AG04450 (cell line): ENCODE measurements around the gene SCGB2B2. TPM values are rescaled to one million over a fixed set of nuclear protein-coding genes. Genes with fewer than 3 reads are reported as not detected.

Experiments used
- CTCF ChIA-PET: fragments of 300-600, 350-600 bp; formaldehyde crosslinking; extraction: SDS; loops from one replicate; lab custom pipeline; 2022; ENCODE audit warnings: antibody characterized with exemption, inconsistent platforms; lab: Charles Lee
- POLR2A ChIA-PET: fragments of 350-600 bp; formaldehyde crosslinking; extraction: SDS; loops from one replicate; lab custom pipeline; 2021; ENCODE audit warnings: antibody characterized with exemption, inconsistent platforms; lab: Yijun Ruan, JAX
- DNase-seq: peaks from one replicate; pipeline ENCODE4 v3.0.0-alpha.2; 2011; ENCODE audit warnings: low read depth, low spot score
- H3K27ac ChIP-seq: one replicate; pipeline ENCODE4 v1.5.1; 2012; ENCODE audit warnings: low read depth, low read length, control low read depth
- H3K27me3 ChIP-seq: one replicate; pipeline ENCODE4 v1.6.0; 2012; ENCODE audit warnings: low read length; ENCODE audit not compliant: control insufficient read depth, insufficient read depth
- H3K4me3 ChIP-seq: 2 replicates; pipeline ENCODE4 v1.5.1; 2011; ENCODE audit warnings: mild to moderate bottlenecking, low read depth, low read length, control low read depth
- H3K9me3 ChIP-seq: 2 replicates; pipeline ENCODE4 v1.5.1; 2012; ENCODE audit warnings: low read length; ENCODE audit not compliant: control insufficient read depth, insufficient read depth
- polyA minus RNA-seq: library from RNA; depleted of rRNA, polyadenylated mRNA; stranded (reverse); fragments of >200 nt; gene quantifications from 2 replicates; pipeline ENCODE4 v1.2.3, GENCODE V29; 2011; rRNA and poly(A)+ RNA removed
- polyA plus RNA-seq: library from polyadenylated mRNA; depleted of rRNA; stranded (reverse); fragments of >200 nt; gene quantifications from 2 replicates; pipeline ENCODE4 v1.2.3, GENCODE V29; 2011; rRNA removed
- TF ChIP-seq, protein P1 (sequence below): IDR thresholded peaks from 2 replicates; pipeline ENCODE4 v1.5.1; 2011; ENCODE audit warnings: low read depth, low read length, control low read depth, inconsistent platforms

Gene SCGB2B2, protein sequence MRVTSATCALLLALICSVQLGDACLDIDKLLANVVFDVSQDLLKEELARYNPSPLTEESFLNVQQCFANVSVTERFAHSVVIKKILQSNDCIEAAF
- polyA plus RNA-seq, result 0.04 and 0.21 TPM in 2 replicates
- 0.18 and 0.52 TPM in 2 replicates for polyA minus RNA-seq

GRCh38 chr19:34676697-34677385, at the start of gene SCGB2B2:
TSS of gene SCGB2B2 (minus strand) at chr19:34677159. CDS start at chr19:34594563, 82,596 bp downstream.
- no peaks in the 10 kb centered on the region for H3K27me3 ChIP-seq
- H3K4me3 ChIP-seq, result peak within 1 kb of the TSS; percentile 75
- H3K9me3 ChIP-seq, result peaks cover 19% of the 10 kb centered on the region
- peak within 1 kb of the TSS; percentile 87 for H3K27ac ChIP-seq
- ChIA-PET POLR2A (interaction anchor here (0.9 to 1.8 kb wide), 6 partner anchors 10 to 250 kb away, joined by 3 to 17 read pairs (median 5); partner anchors contain the start of genes WTIP, ZNF181, ZNF30 and ZNF599), CTCF (interaction anchor here (0.8 to 2.5 kb wide), 3 partner anchors 35 to 37 kb away, joined by 3 to 8 read pairs (median 3); no protein-coding TSS in a partner anchor)
- TF ChIP-seq, protein P1, sequence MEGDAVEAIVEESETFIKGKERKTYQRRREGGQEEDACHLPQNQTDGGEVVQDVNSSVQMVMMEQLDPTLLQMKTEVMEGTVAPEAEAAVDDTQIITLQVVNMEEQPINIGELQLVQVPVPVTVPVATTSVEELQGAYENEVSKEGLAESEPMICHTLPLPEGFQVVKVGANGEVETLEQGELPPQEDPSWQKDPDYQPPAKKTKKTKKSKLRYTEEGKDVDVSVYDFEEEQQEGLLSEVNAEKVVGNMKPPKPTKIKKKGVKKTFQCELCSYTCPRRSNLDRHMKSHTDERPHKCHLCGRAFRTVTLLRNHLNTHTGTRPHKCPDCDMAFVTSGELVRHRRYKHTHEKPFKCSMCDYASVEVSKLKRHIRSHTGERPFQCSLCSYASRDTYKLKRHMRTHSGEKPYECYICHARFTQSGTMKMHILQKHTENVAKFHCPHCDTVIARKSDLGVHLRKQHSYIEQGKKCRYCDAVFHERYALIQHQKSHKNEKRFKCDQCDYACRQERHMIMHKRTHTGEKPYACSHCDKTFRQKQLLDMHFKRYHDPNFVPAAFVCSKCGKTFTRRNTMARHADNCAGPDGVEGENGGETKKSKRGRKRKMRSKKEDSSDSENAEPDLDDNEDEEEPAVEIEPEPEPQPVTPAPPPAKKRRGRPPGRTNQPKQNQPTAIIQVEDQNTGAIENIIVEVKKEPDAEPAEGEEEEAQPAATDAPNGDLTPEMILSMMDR, result peak; percentile 34
- no peak for DNase-seq

- H3K9me3 ChIP-seq, result no peaks in the 10 kb centered on the region
- peaks cover 5% of the 10 kb centered on the region for H3K27me3 ChIP-seq
- ChIA-PET POLR2A (no interaction called here), CTCF (no interaction called here)
- DNase-seq, result no peak
- no peak overlapping the region for H3K27ac ChIP-seq
- TF ChIP-seq, protein P1, result no peak
- no peak overlapping the region for H3K4me3 ChIP-seq
These were observed 48.4 kb upstream of the SCGB2B2 start for GRCh38 chr19:34725400-34725799.

GRCh38 chr19:34722353-34722752, 45.4 kb upstream of the SCGB2B2 start:
- Histone ChIP-seq H3K4me3 (no peak overlapping the region), H3K27ac (no peak overlapping the region), H3K9me3 (no peaks in the 10 kb centered on the region), H3K27me3 (peaks cover 5% of the 10 kb centered on the region)
- ChIA-PET POLR2A (no interaction called here), CTCF (no interaction called here)
- TF ChIP-seq, protein P1, result no peak
- DNase-seq, result no peak

DNA sequence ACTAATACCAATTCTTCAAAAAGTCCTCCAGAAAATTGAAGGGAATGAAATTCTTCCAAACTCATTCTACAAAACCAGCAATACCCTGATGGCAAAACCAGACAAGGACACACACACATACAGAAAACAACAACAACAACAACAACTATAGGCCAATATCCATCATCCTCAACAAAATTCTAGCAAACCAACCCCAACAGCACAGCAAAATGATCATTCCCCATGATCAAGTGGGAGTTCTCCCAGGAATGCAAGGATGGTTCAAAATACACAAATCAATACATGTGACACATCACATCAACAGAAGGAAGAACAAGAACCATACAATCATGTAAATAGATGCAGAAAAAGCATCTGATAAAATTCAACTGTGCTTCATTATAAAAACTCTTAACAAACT, 38.4 kb upstream of the SCGB2B2 start:
- ChIA-PET CTCF (no interaction called here), POLR2A (no interaction called here)
- no peak for DNase-seq
- Histone ChIP-seq H3K9me3 (peaks cover 6% of the 10 kb centered on the region; the same call in 1 of the 2 replicates), H3K27ac (no peak overlapping the region), H3K27me3 (no peaks in the 10 kb centered on the region), H3K4me3 (no peak overlapping the region)
- TF ChIP-seq, protein P1, result no peak

GRCh38 chr19:34713262-34713637, 36.3 kb upstream of the SCGB2B2 start:
- H3K9me3 ChIP-seq, result peaks cover 6% of the 10 kb centered on the region; the same call in 1 of the 2 replicates
- H3K27ac ChIP-seq, result no peak overlapping the region
- H3K27me3 ChIP-seq, result no peaks in the 10 kb centered on the region
- ChIA-PET POLR2A (interaction anchor here (0.6 kb wide), 1 partner anchor 845 kb away, joined by 3 read pairs; no protein-coding TSS in a partner anchor), CTCF (interaction anchor here (0.5 to 5.8 kb wide), 14 partner anchors 17 to 354 kb away, joined by 3 to 85 read pairs (median 4); partner anchors contain the start of genes ZNF302 and ZNF599)
- no peak for DNase-seq
- H3K4me3 ChIP-seq, result no peak overlapping the region
- TF ChIP-seq, protein P1, result no peak
